H1 (cell line): ENCODE results near the gene DSP. TPM values are rescaled to one million over a fixed set of nuclear protein-coding genes. Genes with fewer than 3 reads are reported as not detected.

Source experiments
- CTCF ChIA-PET: fragments of 300-600 bp; sonication (Branson Sonifier 250); formaldehyde crosslinking; loops from one replicate; lab custom pipeline; 2021; ENCODE audit not compliant: partially characterized antibody; lab: Charles Lee
- POLR2A ChIA-PET: fragments of 300-600 bp; sonication (Branson Sonifier 250); formaldehyde crosslinking; loops from one replicate; lab custom pipeline; 2021; ENCODE audit warnings: inconsistent platforms; ENCODE audit not compliant: partially characterized antibody; lab: Charles Lee
- DNase-seq, 2 experiments: peaks; one replicate each; pipeline versions ENCODE4 v3.0.0 to v3.0.0-alpha.2; 2010 to 2022; ENCODE audit warnings: low spot score in 2 of 2, low read depth in 1 of 2, mixed read lengths in 1 of 2
- FAIRE-seq: peaks from 2 replicates; lab custom pipeline; 2011; peaks lifted over from hg19 to GRCh38; lab: Jason Lieb, UNC
- H2AFZ ChIP-seq: 2 replicates; pipeline ENCODE4 v1.8.1; 2012; ENCODE audit warnings: low read length, inconsistent platforms
- H2AK5ac ChIP-seq: 2 replicates; pipeline ENCODE4 v1.6.1; 2013; ENCODE audit warnings: low read depth, low read length
- H2BK120ac ChIP-seq: replicated peaks from 2 replicates; pipeline ENCODE3; 2013; ENCODE audit warnings: low read depth, low read length, inconsistent platforms
- H2BK12ac ChIP-seq: 2 replicates; pipeline ENCODE4 v1.6.1; 2013; ENCODE audit warnings: low read depth, low read length
- H2BK15ac ChIP-seq: 2 replicates; pipeline ENCODE4 v1.6.1; 2013; ENCODE audit warnings: low read length
- H2BK20ac ChIP-seq: 2 replicates; pipeline ENCODE4 v1.6.1; 2013; ENCODE audit warnings: low read length
- H2BK5ac ChIP-seq: 2 replicates; pipeline ENCODE4 v1.6.1; 2013; ENCODE audit warnings: low read depth, low read length
- H3K14ac ChIP-seq: 2 replicates; pipeline ENCODE4 v1.6.1; 2013; ENCODE audit warnings: inconsistent platforms; ENCODE audit not compliant: insufficient read length
- H3K18ac ChIP-seq: 2 replicates; pipeline ENCODE4 v1.6.1; 2013; ENCODE audit warnings: low read length; ENCODE audit errors: extremely low read depth
- H3K23ac ChIP-seq: 2 replicates; pipeline ENCODE4 v1.6.1; 2013; ENCODE audit warnings: inconsistent platforms; ENCODE audit not compliant: insufficient read length
- H3K23me2 ChIP-seq: 2 replicates; pipeline ENCODE4 v1.6.1; 2013; ENCODE audit warnings: low read depth, low read length
- H3K27ac ChIP-seq: 2 replicates; pipeline ENCODE4 v1.6.1; 2011; ENCODE audit warnings: low read depth, low read length, inconsistent platforms
- H3K27me3 ChIP-seq, 4 experiments: replicated peaks in 1 of 4; 1 replicate in 1 of 4; 2 replicates in 3 of 4; pipeline versions ENCODE4 v1.6.1 to v1.8.1; 2011 to 2013; ENCODE audit warnings: low read length in 3 of 4, mild to moderate bottlenecking in 3 of 4, inconsistent platforms in 2 of 4, mixed read lengths in 2 of 4, moderate library complexity in 1 of 4; ENCODE audit not compliant: control insufficient read depth in 3 of 4, insufficient read depth in 3 of 4; ENCODE audit errors: extremely low read depth in 1 of 4
- H3K36me3 ChIP-seq, 4 experiments: 2 replicates each; pipeline versions ENCODE4 v1.6.1 to v1.8.1; 2011 to 2013; ENCODE audit warnings: mild to moderate bottlenecking in 4 of 4, low read length in 3 of 4, moderate library complexity in 2 of 4, control low read depth in 1 of 4, inconsistent platforms in 1 of 4; ENCODE audit not compliant: insufficient read depth in 4 of 4, control insufficient read depth in 2 of 4
- H3K4ac ChIP-seq: replicated peaks from 2 replicates; pipeline ENCODE3; 2013; ENCODE audit warnings: low read length, low read depth, mixed read lengths, inconsistent platforms; ENCODE audit not compliant: insufficient read length
- H3K4me1 ChIP-seq, 4 experiments: replicated peaks in 1 of 4; 1 replicate in 1 of 4; 2 replicates in 3 of 4; pipeline versions ENCODE4 v1.6.1 to v1.8.1; 2011 to 2013; ENCODE audit warnings: low read length in 3 of 4, inconsistent platforms in 2 of 4, mixed read lengths in 1 of 4; ENCODE audit not compliant: insufficient read depth in 4 of 4, control insufficient read depth in 3 of 4
- H3K4me2 ChIP-seq, 2 experiments: 2 replicates each; pipeline versions ENCODE4 v1.6.1 to v1.8.1; 2011 to 2013; ENCODE audit warnings: low read depth in 2 of 2, low read length in 2 of 2, control low read depth in 1 of 2, inconsistent platforms in 1 of 2, mild to moderate bottlenecking in 1 of 2; ENCODE audit not compliant: insufficient read depth in 1 of 2
- H3K4me3 ChIP-seq, 4 experiments: fragments of 200-600, 300-600 bp in 1 of 4; sonication (generic), shearing (Covaris generic), sonication (Bioruptor Twin) in 1 of 4; 2 replicates each; pipeline versions ENCODE4 v1.5.1 to v1.8.1; 2011 to 2016; ENCODE audit warnings: low read length in 4 of 4, low read depth in 3 of 4, control low read depth in 2 of 4, inconsistent platforms in 2 of 4, mild to moderate bottlenecking in 2 of 4, mixed read lengths in 1 of 4, moderate library complexity in 1 of 4; ENCODE audit not compliant: insufficient read depth in 2 of 4; ENCODE audit errors: extremely low read depth in 1 of 4
- H3K56ac ChIP-seq: replicated peaks from 2 replicates; pipeline ENCODE3; 2013; ENCODE audit warnings: low read depth, mild to moderate bottlenecking, mixed read lengths, low read length, inconsistent platforms; ENCODE audit not compliant: insufficient read length
- H3K79me1 ChIP-seq: 2 replicates; pipeline ENCODE4 v1.6.1; 2013; ENCODE audit warnings: low read depth, low read length, control low read depth
- H3K79me2 ChIP-seq, 2 experiments: 2 replicates each; pipeline versions ENCODE4 v1.6.1 to v1.8.1; 2012 to 2013; ENCODE audit warnings: low read length in 2 of 2, mild to moderate bottlenecking in 2 of 2, inconsistent platforms in 1 of 2; ENCODE audit not compliant: insufficient read depth in 2 of 2, control insufficient read depth in 1 of 2
- H3K9ac ChIP-seq, 4 experiments: replicated peaks in 1 of 4; 1 replicate in 1 of 4; 2 replicates in 3 of 4; pipeline versions ENCODE4 v1.6.1 to v1.8.1; 2011 to 2013; ENCODE audit warnings: low read depth in 3 of 4, low read length in 3 of 4, control low read depth in 2 of 4, mild to moderate bottlenecking in 2 of 4, moderate library complexity in 2 of 4, inconsistent platforms in 1 of 4; ENCODE audit errors: extremely low read depth in 1 of 4
- H3K9me3 ChIP-seq, 2 experiments: 2 replicates each; pipeline versions ENCODE4 v1.6.1 to v1.8.1; 2012 to 2013; ENCODE audit warnings: mild to moderate bottlenecking in 2 of 2, moderate library complexity in 2 of 2, control low read depth in 1 of 2, inconsistent platforms in 1 of 2, low read depth in 1 of 2, low read length in 1 of 2, mixed read lengths in 1 of 2; ENCODE audit not compliant: insufficient read depth in 2 of 2
- H4K20me1 ChIP-seq, 2 experiments: replicated peaks in 1 of 2; 2 replicates each; pipeline versions ENCODE3 to v1.8.1; 2011 to 2013; ENCODE audit warnings: inconsistent platforms in 2 of 2, low read length in 2 of 2, mild to moderate bottlenecking in 1 of 2; ENCODE audit not compliant: insufficient read depth in 2 of 2, control insufficient read depth in 1 of 2
- H4K5ac ChIP-seq: 2 replicates; pipeline ENCODE4 v1.6.1; 2013; ENCODE audit warnings: low read length, low read depth, mixed read lengths, inconsistent platforms; ENCODE audit not compliant: insufficient read length
- H4K8ac ChIP-seq: 2 replicates; pipeline ENCODE4 v1.8.0; 2013; ENCODE audit warnings: mild to moderate bottlenecking, moderate library complexity, low read length, inconsistent platforms; ENCODE audit not compliant: insufficient read depth; ENCODE audit errors: extremely low read depth
- H4K91ac ChIP-seq: replicated peaks from 2 replicates; pipeline ENCODE3; 2013; ENCODE audit warnings: low read length, mixed read lengths, inconsistent platforms; ENCODE audit not compliant: insufficient read length
- CBX8 ChIP-seq: fragments of 300-800, 300-1000 bp; sonication (generic); IDR thresholded peaks from 2 replicates; pipeline ENCODE4 v1.7.1; 2016; ENCODE audit warnings: low read depth, low read length, borderline replicate concordance
- CHD1 ChIP-seq: IDR thresholded peaks from 2 replicates; pipeline ENCODE4 v1.6.1; 2012; ENCODE audit warnings: low read depth, low read length, improper control_type of control experiment
- CHD2 ChIP-seq: IDR thresholded peaks from 2 replicates; pipeline ENCODE4 v1.6.1; 2012; ENCODE audit warnings: low read length, improper control_type of control experiment
- FOSL1 ChIP-seq: IDR thresholded peaks from 2 replicates; pipeline ENCODE4 v1.6.1; 2011; ENCODE audit warnings: mild to moderate bottlenecking, low read depth, low read length, moderate library complexity; ENCODE audit not compliant: insufficient read depth
- JUND ChIP-seq: IDR thresholded peaks from 2 replicates; pipeline ENCODE4 v1.6.1; 2011; ENCODE audit warnings: mild to moderate bottlenecking, improper control_type of control experiment, low read length
- POLR2A ChIP-seq, 2 experiments: IDR thresholded peaks; 1 replicate in 1 of 2; 2 replicates in 1 of 2; pipeline ENCODE4 v1.6.1; 2011; ENCODE audit warnings: low read depth in 2 of 2, low read length in 2 of 2, mild to moderate bottlenecking in 2 of 2; ENCODE audit errors: control extremely low read depth in 1 of 2
- SP1 ChIP-seq: IDR thresholded peaks from 2 replicates; pipeline ENCODE4 v1.6.1; 2011; ENCODE audit warnings: low read depth, low read length
- ZNF274 ChIP-seq: IDR thresholded peaks from 2 replicates; pipeline ENCODE4 v1.7.0; 2012; ENCODE audit warnings: low read length, borderline replicate concordance; ENCODE audit errors: extremely low read depth
- WGBS, 2 experiments: shearing (Covaris generic) in 1 of 2; methylation state at CpG; one replicate each; pipeline versions ENCODE4 v1.1.6 to v1.1.7; 2013 to 2015; ENCODE audit warnings: low lambda C conversion rate in 2 of 2, mixed read lengths in 2 of 2, inconsistent platforms in 1 of 2, low coverage in 1 of 2, missing lambda C conversion rate in 1 of 2; ENCODE audit not compliant: insufficient replicate concordance in 2 of 2, insufficient coverage in 1 of 2, insufficient read length in 1 of 2; ENCODE audit errors: extremely low coverage in 1 of 2, missing lambda C conversion rate in 1 of 2; 5-methylcytosine and 5-hydroxymethylcytosine counted together
- polyA plus RNA-seq, 7 experiments: library from polyadenylated mRNA; depleted of rRNA in 3 of 7; stranded (reverse) in 5 of 7; unstranded in 2 of 7; fragments of >200 nt in 5 of 7; fragments of 200-250 nt in 2 of 7; gene quantifications; 1 replicate in 5 of 7; 2 replicates in 1 of 7; 4 replicates in 1 of 7; pipeline versions ENCODE4 v1.2.1 to v1.2.3, GENCODE V29; 2011 to 2013; ENCODE audit warnings: missing spikeins in 2 of 7, mixed read lengths in 2 of 7
- total RNA-seq: library from RNA; stranded (reverse); fragmentation: NEBNext Ultra II Directional; extraction: Animal tissue kit (Norgen Biotek cat#: 25700); gene quantifications from 2 replicates; pipeline ENCODE4 v1.2.1, GENCODE V29; 2021
- TF ChIP-seq, protein P1 (sequence below): IDR thresholded peaks from 2 replicates; pipeline ENCODE4 v1.6.1; 2012; ENCODE audit warnings: inconsistent platforms

DSP gene
- total and polyA plus RNA-seq, 2 of the 8 experiments (the other 6 are each of a cell fraction or from before 2014, with no cell fraction given) = 14.3 to 48.5 TPM

DNA sequence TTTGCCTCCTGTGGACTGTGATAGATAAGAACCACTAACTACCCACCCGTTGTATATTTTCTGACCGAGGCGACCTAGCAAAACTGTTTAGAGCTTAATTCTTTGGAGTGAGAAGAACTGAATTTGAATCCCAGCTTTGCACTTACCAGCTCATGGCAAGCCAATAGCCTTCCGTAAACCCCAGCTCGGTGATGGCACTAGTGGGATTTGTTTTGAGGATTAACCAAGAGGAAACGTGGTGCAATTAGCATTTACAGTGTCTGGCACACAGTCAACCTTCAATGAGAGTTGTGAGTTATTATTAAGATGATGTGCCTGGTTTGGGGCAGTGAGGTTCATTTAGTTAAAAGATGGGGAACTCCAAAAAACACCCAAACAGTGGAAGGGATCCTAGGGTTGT lies 12.3 kb upstream of the DSP start:
- no peak overlapping the region for H2AFZ ChIP-seq
- no peak overlapping the region for H2BK5ac ChIP-seq
- no peak overlapping the region for H2AK5ac ChIP-seq
- no peak overlapping the region for H3K14ac ChIP-seq
- no peak overlapping the region for H4K91ac ChIP-seq
- peaks cover 0 to 12% (median 5%) of the 10 kb centered on the region in 4 experiments; a peak in 5 of 7 replicates for H3K4me1 ChIP-seq
- H3K27me3 ChIP-seq = no peaks in the 10 kb centered on the region
- FAIRE-seq (no peak), DNase-seq (no peak)
- H2BK20ac ChIP-seq = no peak overlapping the region
- ChIA-PET CTCF (interaction anchor here (0.8 to 1.2 kb wide), 3 partner anchors 8 to 250 kb away, joined by 3 to 4 read pairs (median 3); no protein-coding TSS in a partner anchor), POLR2A (interaction anchor here (1.0 to 1.4 kb wide), 2 partner anchors 12 to 14 kb away, joined by 3 to 6 read pairs; partner anchors contain the start of gene DSP)
- no peaks in the 10 kb centered on the region; a peak in 1 of 4 replicates for H3K9me3 ChIP-seq
- no peak overlapping the region for H3K9ac ChIP-seq
- no peak overlapping the region for H3K4ac ChIP-seq
- no peak overlapping the region for H2BK12ac ChIP-seq
- no peak overlapping the region for H3K56ac ChIP-seq
- no peak overlapping the region for H4K5ac ChIP-seq
- no peak overlapping the region for H3K4me3 ChIP-seq
- H4K8ac ChIP-seq = no peak overlapping the region
- TF ChIP-seq, protein P1, sequence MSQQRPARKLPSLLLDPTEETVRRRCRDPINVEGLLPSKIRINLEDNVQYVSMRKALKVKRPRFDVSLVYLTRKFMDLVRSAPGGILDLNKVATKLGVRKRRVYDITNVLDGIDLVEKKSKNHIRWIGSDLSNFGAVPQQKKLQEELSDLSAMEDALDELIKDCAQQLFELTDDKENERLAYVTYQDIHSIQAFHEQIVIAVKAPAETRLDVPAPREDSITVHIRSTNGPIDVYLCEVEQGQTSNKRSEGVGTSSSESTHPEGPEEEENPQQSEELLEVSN = no peak
- no peak for TF ChIP-seq FOSL1
- TF ChIP-seq SP1 = no peak
- TF ChIP-seq CBX8 = no peak
- no peak for TF ChIP-seq JUND
- no peak for TF ChIP-seq ZNF274
- TF ChIP-seq POLR2A (IDR thresholded peaks at IDR 0.05; ENCODE audit: control extremely low read depth in 1 of 2, low read depth in 2 of 2, low read length in 2 of 2) = no peak
- no peak for TF ChIP-seq CHD2
- no peak for TF ChIP-seq CHD1
- H2BK15ac ChIP-seq = no peak overlapping the region
- no peaks in the 10 kb centered on the region for H3K79me2 ChIP-seq
- no peaks in the 10 kb centered on the region for H3K23me2 ChIP-seq
- no peak overlapping the region for H3K23ac ChIP-seq
- no peaks in the 10 kb centered on the region for H4K20me1 ChIP-seq
- H3K27ac ChIP-seq = no peak overlapping the region
- H2BK120ac ChIP-seq = no peak overlapping the region
- H3K4me2 ChIP-seq = no peak overlapping the region
- no peaks in the 10 kb centered on the region for H3K36me3 ChIP-seq
- 93% methylated on average over 6 of the region's 6 CpGs; no CpG with 5 or more reads in 1 of the 2 experiments for WGBS, 2 experiments
- no peak overlapping the region for H3K18ac ChIP-seq
- H3K79me1 ChIP-seq = no peaks in the 10 kb centered on the region
